Effector CD8-positive, alpha-beta T cell (primary cell): Measurements from ENCODE around the gene DMRTB1.

Source experiments
- DNase-seq: peaks from one replicate; lab custom pipeline; 2025; lab: John Stamatoyannopoulos, UW

DMRTB1 gene

GRCh38 chr1:53435151-53435550 is 24.0 kb upstream of the DMRTB1 start:
- no peak for DNase-seq

GRCh38 chr1:53438427-53439336 is 20.5 kb upstream of the DMRTB1 start:
- no peak for DNase-seq

- no peak for DNase-seq
These were observed 19.6 kb upstream of the DMRTB1 start for GRCh38 chr1:53439337-53440207.

- no peak for DNase-seq
These were observed 18.6 kb upstream of the DMRTB1 start for GRCh38 chr1:53440633-53441032.

- no peak for DNase-seq
These were observed 16.9 kb upstream of the DMRTB1 start for GRCh38 chr1:53442299-53442698.

GRCh38 chr1:53446051-53446450 is 13.1 kb upstream of the DMRTB1 start:
- DNase-seq = no peak

- no peak for DNase-seq
These were observed 11.8 kb upstream of the DMRTB1 start for GRCh38 chr1:53447413-53447812.

- no peak for DNase-seq
These were observed 10.9 kb upstream of the DMRTB1 start for GRCh38 chr1:53448241-53448841.

- no peak for DNase-seq
These were observed 10.2 kb upstream of the DMRTB1 start for GRCh38 chr1:53449021-53449420.

- no peak for DNase-seq
These were observed 9.5 kb upstream of the DMRTB1 start for GRCh38 chr1:53449693-53450092.

GRCh38 chr1:53450225-53450624 is 9.0 kb upstream of the DMRTB1 start:
- no peak for DNase-seq

- DNase-seq = no peak
These were observed 5.2 kb upstream of the DMRTB1 start for GRCh38 chr1:53454019-53454418.

- no peak for DNase-seq
These were observed 3.7 kb upstream of the DMRTB1 start for GRCh38 chr1:53455364-53455991.

- DNase-seq = no peak
These were observed 565 bp upstream of the DMRTB1 start for GRCh38 chr1:53458634-53459033.

- no peak for DNase-seq
These were observed 1.0 kb downstream of the DMRTB1 start for GRCh38 chr1:53460211-53460634.

- DNase-seq = no peak
These were observed 1.6 kb downstream of the DMRTB1 start for GRCh38 chr1:53460666-53461322.

GRCh38 chr1:53461323-53462044 is 2.3 kb downstream of the DMRTB1 start:
- DNase-seq = no peak

- DNase-seq = no peak
These were observed 3.0 kb downstream of the DMRTB1 start for GRCh38 chr1:53462193-53462592.

- DNase-seq = no peak
These were observed 3.7 kb downstream of the DMRTB1 start for GRCh38 chr1:53462769-53463501.
